ENCODE results near the gene TBL1X.
A peak's percentile ranks its signal among the peaks of the same experiment; 100 is the strongest.
"Not testable (repeated sequence)": the region's sequence is repeated elsewhere in the genome, so short reads cannot be mapped to it uniquely, and the experiment has no call there.

Gene TBL1X

DNA sequence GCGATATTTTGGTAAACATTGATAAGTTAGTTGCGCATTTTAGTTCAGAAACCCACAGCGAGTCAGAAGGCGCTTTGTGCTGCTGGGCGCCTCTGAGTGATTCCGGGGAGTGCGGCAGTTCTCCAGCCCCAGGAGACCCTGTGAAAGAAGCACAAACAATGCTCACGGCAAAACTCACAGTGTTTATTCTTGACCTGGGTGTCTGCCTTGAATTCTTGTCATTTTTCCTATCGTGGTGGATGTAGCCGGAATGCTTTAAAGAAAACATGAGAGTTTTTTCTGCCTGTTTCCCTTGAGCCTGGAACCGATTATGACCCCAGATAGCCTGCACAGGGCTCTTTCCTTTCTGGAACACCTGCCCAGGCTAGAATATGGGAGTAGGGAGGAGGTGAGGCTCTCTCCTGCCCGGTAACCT, 6.7 kb downstream of the TBL1X start:
- no peak for DNase-seq (ENCODE audit: low spot score)
- Histone ChIP-seq H3K27ac (replicated peaks; ENCODE audit: low read length) (peak overlapping the region; percentile 46), H3K9me3 (replicated peaks in 1 of 2; ENCODE audit: control insufficient read depth in 2 of 2, insufficient read depth in 1 of 2, low read depth in 1 of 2, low read length in 2 of 2) (peaks cover 0 to 2% of the 10 kb centered on the region in 2 donors), H2BK12ac (ENCODE audit: low read length) (no peak overlapping the region), H3K4me2 (ENCODE audit: insufficient read depth, low read length, poor library complexity, severe bottlenecking) (no peak overlapping the region), H3K4me3 (ENCODE audit: low read length in 2 of 2) (no peak overlapping the region), H4K91ac (ENCODE audit: low read depth, low read length, poor library complexity) (no peak overlapping the region), H3K79me1 (ENCODE audit: low read depth, low read length) (no peaks in the 10 kb centered on the region), H2AFZ (ENCODE audit: low read length) (no peak overlapping the region), H3K18ac (ENCODE audit: low read length) (no peak overlapping the region), H2BK120ac (ENCODE audit: low read depth, low read length) (no peak overlapping the region), H2BK15ac (ENCODE audit: low read length) (no peak overlapping the region), H2AK5ac (ENCODE audit: low read depth, low read length) (no peak overlapping the region), H3K23ac (ENCODE audit: low read depth, low read length, poor library complexity) (no peak overlapping the region), H3K9ac (ENCODE audit: low read depth, low read length, poor library complexity) (no peak overlapping the region), H3K36me3 (replicated peaks in 1 of 2; ENCODE audit: control insufficient read depth in 2 of 2, insufficient read depth in 2 of 2, low read length in 2 of 2) (peaks cover 0 to 12% of the 10 kb centered on the region in 2 donors), H2BK5ac (ENCODE audit: low read length) (no peak overlapping the region), H4K8ac (ENCODE audit: low read depth, low read length) (no peak overlapping the region), H3K4ac (ENCODE audit: low read length) (no peak overlapping the region), H3K27me3 (ENCODE audit: control insufficient read depth in 3 of 3, insufficient read depth in 3 of 3, low read depth in 1 of 3, low read length in 3 of 3) (no peaks in the 10 kb centered on the region), H3K4me1 (ENCODE audit: control insufficient read depth in 2 of 2, insufficient read depth in 1 of 2, low read depth in 1 of 2, low read length in 2 of 2) (peaks cover 3 to 6% of the 10 kb centered on the region in 2 donors), H3K14ac (ENCODE audit: low read length) (no peak overlapping the region)
- WGBS, 2 donors (ENCODE audit: extremely low coverage in 2 of 2, insufficient read length in 2 of 2, insufficient replicate concordance in 1 of 2): no CpG with 5 or more reads among the region's 12 CpGs

GRCh38 chrX:9473708-9474107, 8.8 kb downstream of the TBL1X start:
- H3K9ac ChIP-seq (ENCODE audit: low read depth, low read length, poor library complexity): no peak overlapping the region
- H2AFZ ChIP-seq (ENCODE audit: low read length): no peak overlapping the region
- H3K18ac ChIP-seq (ENCODE audit: low read length): no peak overlapping the region
- H3K36me3 ChIP-seq (replicated peaks in 1 of 2; ENCODE audit: control insufficient read depth in 2 of 2, insufficient read depth in 2 of 2, low read length in 2 of 2): peaks cover 0 to 8% of the 10 kb centered on the region in 2 donors
- H2BK12ac ChIP-seq (ENCODE audit: low read length): no peak overlapping the region
- peaks cover 0 to 2% of the 10 kb centered on the region in 2 donors for H3K9me3 ChIP-seq (replicated peaks in 1 of 2; ENCODE audit: control insufficient read depth in 2 of 2, insufficient read depth in 1 of 2, low read depth in 1 of 2, low read length in 2 of 2)
- H3K4me3 ChIP-seq (ENCODE audit: low read length in 2 of 2): no peak overlapping the region
- DNase-seq (ENCODE audit: low spot score): no peak
- H3K79me1 ChIP-seq (ENCODE audit: low read depth, low read length): no peaks in the 10 kb centered on the region
- H3K27me3 ChIP-seq (ENCODE audit: control insufficient read depth in 3 of 3, insufficient read depth in 3 of 3, low read depth in 1 of 3, low read length in 3 of 3): no peaks in the 10 kb centered on the region
- no peak overlapping the region for H2BK5ac ChIP-seq (ENCODE audit: low read length)
- no CpG with 5 or more reads among the region's 2 CpGs for WGBS, 2 donors (ENCODE audit: extremely low coverage in 2 of 2, insufficient read length in 2 of 2, insufficient replicate concordance in 1 of 2)
- no peak overlapping the region for H2BK15ac ChIP-seq (ENCODE audit: low read length)
- no peak overlapping the region for H3K23ac ChIP-seq (ENCODE audit: low read depth, low read length, poor library complexity)
- peaks cover 0 to 2% of the 10 kb centered on the region in 2 donors for H3K4me1 ChIP-seq (ENCODE audit: control insufficient read depth in 2 of 2, insufficient read depth in 1 of 2, low read depth in 1 of 2, low read length in 2 of 2)
- no peak overlapping the region for H3K14ac ChIP-seq (ENCODE audit: low read length)
- H4K8ac ChIP-seq (ENCODE audit: low read depth, low read length): no peak overlapping the region
- no peak overlapping the region for H4K91ac ChIP-seq (ENCODE audit: low read depth, low read length, poor library complexity)
- H3K27ac ChIP-seq (replicated peaks; ENCODE audit: low read length): no peak overlapping the region
- H3K4ac ChIP-seq (ENCODE audit: low read length): no peak overlapping the region
- no peak overlapping the region for H2AK5ac ChIP-seq (ENCODE audit: low read depth, low read length)
- H3K4me2 ChIP-seq (ENCODE audit: insufficient read depth, low read length, poor library complexity, severe bottlenecking): no peak overlapping the region
- H2BK120ac ChIP-seq (ENCODE audit: low read depth, low read length): no peak overlapping the region

- H3K27me3 ChIP-seq (ENCODE audit: control insufficient read depth in 3 of 3, insufficient read depth in 3 of 3, low read depth in 1 of 3, low read length in 3 of 3); H3K14ac ChIP-seq (ENCODE audit: low read length); H2BK15ac ChIP-seq (ENCODE audit: low read length); H2BK5ac ChIP-seq (ENCODE audit: low read length); H3K23ac ChIP-seq (ENCODE audit: low read depth, low read length, poor library complexity); DNase-seq (ENCODE audit: low spot score); H2BK120ac ChIP-seq (ENCODE audit: low read depth, low read length); H3K4ac ChIP-seq (ENCODE audit: low read length); H3K9me3 ChIP-seq (replicated peaks in 1 of 2; ENCODE audit: control insufficient read depth in 2 of 2, insufficient read depth in 1 of 2, low read depth in 1 of 2, low read length in 2 of 2); H2AK5ac ChIP-seq (ENCODE audit: low read depth, low read length); H4K8ac ChIP-seq (ENCODE audit: low read depth, low read length); H2BK12ac ChIP-seq (ENCODE audit: low read length); H2AFZ ChIP-seq (ENCODE audit: low read length); H3K4me3 ChIP-seq (ENCODE audit: low read length in 2 of 2); H3K18ac ChIP-seq (ENCODE audit: low read length); H3K27ac ChIP-seq (replicated peaks; ENCODE audit: low read length); H3K79me1 ChIP-seq (ENCODE audit: low read depth, low read length); H3K9ac ChIP-seq (ENCODE audit: low read depth, low read length, poor library complexity); H4K91ac ChIP-seq (ENCODE audit: low read depth, low read length, poor library complexity); H3K4me2 ChIP-seq (ENCODE audit: insufficient read depth, low read length, poor library complexity, severe bottlenecking); H3K4me1 ChIP-seq (ENCODE audit: control insufficient read depth in 2 of 2, insufficient read depth in 1 of 2, low read depth in 1 of 2, low read length in 2 of 2); H3K36me3 ChIP-seq (replicated peaks in 1 of 2; ENCODE audit: control insufficient read depth in 2 of 2, insufficient read depth in 2 of 2, low read length in 2 of 2): not testable (repeated sequence)
- no CpG with 5 or more reads among the region's 4 CpGs for WGBS, 2 donors (ENCODE audit: extremely low coverage in 2 of 2, insufficient read length in 2 of 2, insufficient replicate concordance in 1 of 2)
These were observed 10.6 kb downstream of the TBL1X start for GRCh38 chrX:9475417-9475816.

DNA sequence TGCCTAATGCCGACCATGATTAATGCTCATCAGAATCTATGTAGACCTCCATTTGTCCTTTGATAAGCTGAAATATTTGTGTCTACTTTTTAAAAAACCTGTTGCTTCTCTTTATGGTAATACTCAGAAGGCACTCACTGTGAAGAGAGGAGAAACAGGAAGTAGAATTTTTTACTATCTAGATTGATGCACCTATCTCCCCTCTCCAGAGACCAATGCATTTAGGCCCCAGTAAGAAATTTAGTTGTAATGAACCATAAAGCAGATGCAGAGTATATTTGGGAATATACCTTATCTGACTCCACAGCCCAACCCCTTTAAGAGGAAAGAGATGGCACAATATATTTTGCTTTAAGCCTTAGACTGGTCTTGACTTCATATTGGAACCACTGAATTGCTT, 11.1 kb downstream of the TBL1X start:
- DNase-seq (ENCODE audit: low spot score): no peak
- Histone ChIP-seq H3K23ac (ENCODE audit: low read depth, low read length, poor library complexity) (no peak overlapping the region), H4K91ac (ENCODE audit: low read depth, low read length, poor library complexity) (no peak overlapping the region), H2BK15ac (ENCODE audit: low read length) (no peak overlapping the region), H3K4me3 (ENCODE audit: low read length in 2 of 2) (no peak overlapping the region), H2AK5ac (ENCODE audit: low read depth, low read length) (no peak overlapping the region), H3K27ac (replicated peaks; ENCODE audit: low read length) (no peak overlapping the region), H3K4me1 (ENCODE audit: control insufficient read depth in 2 of 2, insufficient read depth in 1 of 2, low read depth in 1 of 2, low read length in 2 of 2) (peaks cover 0 to 2% of the 10 kb centered on the region in 2 donors), H2BK120ac (ENCODE audit: low read depth, low read length) (no peak overlapping the region), H2BK12ac (ENCODE audit: low read length) (no peak overlapping the region), H4K8ac (ENCODE audit: low read depth, low read length) (no peak overlapping the region), H3K79me1 (ENCODE audit: low read depth, low read length) (no peaks in the 10 kb centered on the region), H3K14ac (ENCODE audit: low read length) (no peak overlapping the region), H3K4me2 (ENCODE audit: insufficient read depth, low read length, poor library complexity, severe bottlenecking) (no peak overlapping the region), H3K18ac (ENCODE audit: low read length) (no peak overlapping the region), H2AFZ (ENCODE audit: low read length) (no peak overlapping the region), H3K27me3 (ENCODE audit: control insufficient read depth in 3 of 3, insufficient read depth in 3 of 3, low read depth in 1 of 3, low read length in 3 of 3) (no peaks in the 10 kb centered on the region), H3K36me3 (replicated peaks in 1 of 2; ENCODE audit: control insufficient read depth in 2 of 2, insufficient read depth in 2 of 2, low read length in 2 of 2) (peaks cover 0 to under 1% of the 10 kb centered on the region in 2 donors), H3K4ac (ENCODE audit: low read length) (no peak overlapping the region), H2BK5ac (ENCODE audit: low read length) (no peak overlapping the region), H3K9me3 (replicated peaks in 1 of 2; ENCODE audit: control insufficient read depth in 2 of 2, insufficient read depth in 1 of 2, low read depth in 1 of 2, low read length in 2 of 2) (peaks cover 0 to 2% of the 10 kb centered on the region in 2 donors), H3K9ac (ENCODE audit: low read depth, low read length, poor library complexity) (no peak overlapping the region)
- WGBS, 2 donors (ENCODE audit: extremely low coverage in 2 of 2, insufficient read length in 2 of 2, insufficient replicate concordance in 1 of 2): no CpG with 5 or more reads among the region's 1 CpG

Measured in neuronal stem cell (in vitro differentiated cells).